PC-3 (cell line): ENCODE measurements around the gene WDR27.

Experiments used
- EZH2phosphoT487 ChIP-seq: fragments of 300-600 bp; sonication (generic); IDR thresholded peaks from 2 replicates; pipeline ENCODE4 v1.6.1; 2018; ENCODE audit warnings: mild to moderate bottlenecking, antibody characterized with exemption, low read length, borderline replicate concordance
- TF ChIP-seq, protein P1 (sequence below): fragments of 300-600 bp; sonication (generic); conservative IDR thresholded peaks from 2 replicates; pipeline ENCODE4 v1.5.1; 2017; ENCODE audit warnings: antibody characterized with exemption, low read depth, mild to moderate bottlenecking, low read length

DNA sequence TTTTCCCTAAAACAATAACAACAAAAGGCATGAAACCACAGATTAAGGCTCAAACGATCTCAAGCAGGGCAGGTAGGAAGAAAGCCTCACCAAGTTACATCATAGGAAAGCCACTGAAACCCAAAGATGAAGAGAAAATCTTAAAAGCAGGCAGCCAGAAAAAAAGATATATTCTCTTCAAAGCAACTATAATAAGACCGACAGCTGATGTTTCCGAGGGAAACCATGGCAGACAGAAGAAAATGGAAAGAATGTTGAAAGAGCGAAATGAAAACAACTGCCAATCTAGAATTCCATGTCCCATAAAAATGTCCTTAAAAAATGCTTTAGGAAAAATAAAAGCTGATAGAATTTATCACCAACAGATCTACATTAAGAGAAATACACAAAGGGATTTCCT, 286.6 kb downstream of the WDR27 start:
- TF ChIP-seq, protein P1, sequence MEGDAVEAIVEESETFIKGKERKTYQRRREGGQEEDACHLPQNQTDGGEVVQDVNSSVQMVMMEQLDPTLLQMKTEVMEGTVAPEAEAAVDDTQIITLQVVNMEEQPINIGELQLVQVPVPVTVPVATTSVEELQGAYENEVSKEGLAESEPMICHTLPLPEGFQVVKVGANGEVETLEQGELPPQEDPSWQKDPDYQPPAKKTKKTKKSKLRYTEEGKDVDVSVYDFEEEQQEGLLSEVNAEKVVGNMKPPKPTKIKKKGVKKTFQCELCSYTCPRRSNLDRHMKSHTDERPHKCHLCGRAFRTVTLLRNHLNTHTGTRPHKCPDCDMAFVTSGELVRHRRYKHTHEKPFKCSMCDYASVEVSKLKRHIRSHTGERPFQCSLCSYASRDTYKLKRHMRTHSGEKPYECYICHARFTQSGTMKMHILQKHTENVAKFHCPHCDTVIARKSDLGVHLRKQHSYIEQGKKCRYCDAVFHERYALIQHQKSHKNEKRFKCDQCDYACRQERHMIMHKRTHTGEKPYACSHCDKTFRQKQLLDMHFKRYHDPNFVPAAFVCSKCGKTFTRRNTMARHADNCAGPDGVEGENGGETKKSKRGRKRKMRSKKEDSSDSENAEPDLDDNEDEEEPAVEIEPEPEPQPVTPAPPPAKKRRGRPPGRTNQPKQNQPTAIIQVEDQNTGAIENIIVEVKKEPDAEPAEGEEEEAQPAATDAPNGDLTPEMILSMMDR, result no peak
- TF ChIP-seq EZH2phosphoT487, result no peak
